Heart right ventricle (tissue), 16 donors: ENCODE data around the gene LAG3. TPM values are rescaled to one million over a fixed set of nuclear protein-coding genes. Genes with fewer than 3 reads are reported as not detected.

Source experiments
- ATAC-seq, 8 donors: fragments of 200-7000 bp; cut with Tn5 transposase; one replicate each; pipeline ENCODE4 v1.9.1; 2020; ENCODE audit warnings: mild to moderate bottlenecking in 8 of 8, moderate library complexity in 8 of 8, moderate number of reproducible peaks in 1 of 8
- DNase-seq, 2 donors: peaks; one replicate each; pipeline ENCODE4 v3.0.0-alpha.2; 2020
- H3K27ac ChIP-seq, 10 donors: fragments of 200-600 bp; sonication (generic) in 2 of 10; one replicate each; pipeline versions ENCODE4 v1.5.0 to v1.8.0; 2020 to 2022; ENCODE audit warnings: mild to moderate bottlenecking in 3 of 10
- H3K27me3 ChIP-seq, 7 donors: fragments of 200-600 bp; one replicate each; pipeline ENCODE4 v1.8.0; 2021 to 2022; ENCODE audit warnings: mild to moderate bottlenecking in 2 of 7
- H3K36me3 ChIP-seq, 9 donors: fragments of 200-600 bp; sonication (generic) in 1 of 9; one replicate each; pipeline versions ENCODE4 v1.5.0 to v1.8.0; 2020 to 2022; ENCODE audit warnings: mild to moderate bottlenecking in 2 of 9
- H3K4me1 ChIP-seq, 9 donors: fragments of 200-600 bp; sonication (generic) in 1 of 9; one replicate each; pipeline versions ENCODE4 v1.5.0 to v1.8.0; 2020 to 2022; ENCODE audit warnings: mild to moderate bottlenecking in 4 of 9
- H3K4me3 ChIP-seq, 10 donors: fragments of 200-600 bp; sonication (generic) in 2 of 10; one replicate each; pipeline versions ENCODE4 v1.5.0 to v1.8.0; 2020 to 2022; ENCODE audit warnings: mild to moderate bottlenecking in 7 of 10, moderate library complexity in 2 of 10
- H3K9me3 ChIP-seq, 11 donors: fragments of 200-600 bp in 10 of 11; sonication (generic) in 2 of 11; one replicate each; pipeline versions ENCODE4 v1.5.0 to v1.8.0; 2013 to 2022; ENCODE audit warnings: mild to moderate bottlenecking in 2 of 11, control low read depth in 1 of 11, moderate library complexity in 1 of 11
- WGBS, 2 donors: extraction: QIAGEN DNeasy Blood & Tissue Kit; methylation state at CpG; one replicate each; pipeline ENCODE4 v1.1.7; 2013; ENCODE audit warnings: inconsistent platforms in 1 of 2; 5-methylcytosine and 5-hydroxymethylcytosine counted together
- intact Hi-C, 10 donors: fragments of 100-400 bp; cut with DNase I; formaldehyde crosslinking; loops; one replicate each; pipeline versions ENCODE4 v1.11.1 to v1.14.2; 2022
- polyA plus RNA-seq, 2 donors: library from polyadenylated mRNA; stranded (reverse); fragments of 200-250 nt; gene quantifications; one replicate each; pipeline ENCODE4 v1.2.3, GENCODE V29; 2013
- total RNA-seq, 10 donors: library from RNA; stranded (reverse); fragmentation: NEBNext Ultra II Directional in 3 of 10; extraction: Animal tissue kit (Norgen Biotek cat#: 25700) in 3 of 10; gene quantifications; one replicate each; pipeline versions ENCODE4 v1.2.1 to v1.2.4, GENCODE V29; 2021 to 2023
- TF ChIP-seq, protein P1 (sequence below), 9 donors: fragments of 200-600 bp; sonication (generic) in 2 of 9; IDR thresholded peaks; one replicate each; pipeline versions ENCODE4 v1.5.0 to v1.8.0; 2021 to 2022; ENCODE audit warnings: antibody characterized with exemption in 9 of 9, mild to moderate bottlenecking in 5 of 9, moderate library complexity in 1 of 9
- donor health status: Arrhythmogenic right ventricular cardiomyopathy.
- donor health status: ischemic (EF 13 %, LVEDD 7.1; RV severe dilation, severe dysfunction).
- donor health status: healthy with polysubstance abuse.
- donor health status: DM: no; HTN: yes; CAD: no.
- donor health status: DM: no; HTN: no; CAD: no.
- donor health status: ischemic (EF 25% LVEDD 6.9; RV normal size, moderate dysfunction).
- donor health status: ischemic (EF 25% LVEDD 5.7; RV mildly dilated, moderate dysfunction).
- donor health status: healthy.
- donor health status: DM: yes; HTN: yes; CAD: no.
- donor health status: Ischemic cardiomyopathy.
- donor health status: ischemic (EF 35%, LVEDD 5.7; RV mildly dilated, moderate dysfunction).
- donor health status: nonischemic (EF 11% LVEDD 7.7; RV severe dilation, severe dysfunction).
- donor health status: DM: yes; HTN: yes; CAD: no.
- donor health status: PGD.
- donor health status: ischemic (EF 29% LVEDD 5.4; RV normal size, mild dysfunction).
- donor health status: nonischemic (EF 23%, LVEDD 6.1; RV moderate dilation, normal function).

LAG3 gene
- total and polyA plus RNA-seq, 12 donors, result 0.13 to 2.1 (median 0.26) TPM; not detected in 2

DNA sequence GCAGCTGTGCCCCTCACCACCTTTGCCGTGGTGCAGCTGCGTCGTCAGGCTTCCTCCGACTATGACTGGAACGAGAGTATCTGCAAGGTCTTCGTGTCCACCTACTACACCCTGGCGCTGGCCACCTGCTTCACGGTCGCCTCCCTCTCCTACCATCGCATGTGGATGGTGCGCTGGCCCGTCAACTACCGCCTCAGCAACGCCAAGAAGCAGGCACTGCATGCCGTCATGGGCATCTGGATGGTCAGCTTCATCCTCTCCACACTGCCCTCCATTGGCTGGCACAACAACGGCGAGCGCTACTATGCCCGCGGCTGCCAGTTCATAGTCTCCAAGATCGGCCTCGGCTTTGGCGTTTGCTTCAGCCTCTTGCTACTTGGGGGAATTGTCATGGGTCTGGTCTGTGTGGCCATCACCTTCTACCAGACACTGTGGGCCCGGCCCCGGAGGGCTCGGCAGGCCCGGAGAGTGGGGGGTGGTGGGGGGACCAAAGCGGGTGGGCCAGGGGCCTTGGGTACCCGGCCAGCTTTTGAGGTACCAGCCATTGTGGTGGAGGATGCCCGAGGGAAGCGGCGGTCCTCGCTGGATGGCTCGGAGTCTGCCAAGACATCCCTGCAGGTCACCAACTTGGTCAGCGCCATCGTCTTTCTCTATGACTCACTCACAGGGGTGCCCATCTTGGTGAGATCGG lies 51.9 kb downstream of the LAG3 start:
- H3K36me3 ChIP-seq, result no peaks in the 10 kb centered on the region
- peaks cover 13 to 63% (median 40%) of the 10 kb centered on the region in 9 donors for H3K4me1 ChIP-seq
- intact Hi-C loops, result loop anchor here in 7 of 10 donors (2.0 to 10.0 kb wide), 8 partner anchors 37 to 209 kb away; partner anchors contain the start of genes MLF2 (in 3 of the 7) and CD4 (in 2 of the 7)
- no peak for ATAC-seq
- H3K9me3 ChIP-seq, result no peaks in the 10 kb centered on the region
- peaks cover 0 to 46% (median 0%) of the 10 kb centered on the region in 7 donors for H3K27me3 ChIP-seq
- no peak overlapping the region for H3K4me3 ChIP-seq
- 85 to 93% methylated on average over 37 of the region's 37 CpGs for WGBS, 2 donors
- no peak for DNase-seq
- TF ChIP-seq, protein P1, sequence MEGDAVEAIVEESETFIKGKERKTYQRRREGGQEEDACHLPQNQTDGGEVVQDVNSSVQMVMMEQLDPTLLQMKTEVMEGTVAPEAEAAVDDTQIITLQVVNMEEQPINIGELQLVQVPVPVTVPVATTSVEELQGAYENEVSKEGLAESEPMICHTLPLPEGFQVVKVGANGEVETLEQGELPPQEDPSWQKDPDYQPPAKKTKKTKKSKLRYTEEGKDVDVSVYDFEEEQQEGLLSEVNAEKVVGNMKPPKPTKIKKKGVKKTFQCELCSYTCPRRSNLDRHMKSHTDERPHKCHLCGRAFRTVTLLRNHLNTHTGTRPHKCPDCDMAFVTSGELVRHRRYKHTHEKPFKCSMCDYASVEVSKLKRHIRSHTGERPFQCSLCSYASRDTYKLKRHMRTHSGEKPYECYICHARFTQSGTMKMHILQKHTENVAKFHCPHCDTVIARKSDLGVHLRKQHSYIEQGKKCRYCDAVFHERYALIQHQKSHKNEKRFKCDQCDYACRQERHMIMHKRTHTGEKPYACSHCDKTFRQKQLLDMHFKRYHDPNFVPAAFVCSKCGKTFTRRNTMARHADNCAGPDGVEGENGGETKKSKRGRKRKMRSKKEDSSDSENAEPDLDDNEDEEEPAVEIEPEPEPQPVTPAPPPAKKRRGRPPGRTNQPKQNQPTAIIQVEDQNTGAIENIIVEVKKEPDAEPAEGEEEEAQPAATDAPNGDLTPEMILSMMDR (IDR thresholded peaks at IDR 0.05), result no peak
- no peak overlapping the region for H3K27ac ChIP-seq

DNA sequence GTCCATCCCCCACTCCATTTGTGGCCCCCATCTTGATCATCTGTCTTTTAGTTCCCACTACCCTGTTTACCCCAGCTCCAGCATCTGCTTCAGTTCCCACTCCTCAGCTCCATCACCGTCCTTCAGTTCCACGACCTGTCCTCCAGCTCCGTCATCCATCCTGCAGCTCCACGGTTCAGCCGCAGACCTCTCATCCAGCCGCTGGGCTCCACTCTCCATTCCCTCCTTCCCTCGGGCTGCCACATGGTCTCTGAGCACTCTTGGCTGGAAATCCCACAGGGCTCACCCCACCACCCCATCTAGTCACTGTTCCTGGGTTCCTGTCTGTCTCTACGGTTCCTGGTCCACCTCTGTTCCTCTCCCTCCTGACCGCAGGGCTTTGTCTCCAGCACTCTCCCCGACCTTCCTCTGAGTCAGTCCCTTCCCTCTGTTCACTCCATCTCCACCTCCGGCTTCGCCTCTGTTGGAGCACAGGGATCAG lies 52.6 kb downstream of the LAG3 start:
- intact Hi-C loops, result loop anchor here (2.0 to 10.0 kb wide), 11 partner anchors 38 to 210 kb away; partner anchors contain the start of genes MLF2 (in 9 of the 10), CD4 (in 2 of the 10) and PTMS (in 1 of the 10)
- TF ChIP-seq, protein P1 (IDR thresholded peaks at IDR 0.05), result no peak
- H3K27me3 ChIP-seq, result peaks cover 0 to 53% (median 0%) of the 10 kb centered on the region in 7 donors
- peak overlapping the region in 4 of 10 donors; percentile 17 to 31 (median 22) for H3K4me3 ChIP-seq
- no peak for DNase-seq
- H3K4me1 ChIP-seq, result peaks cover 15 to 62% (median 45%) of the 10 kb centered on the region in 9 donors
- H3K36me3 ChIP-seq, result no peaks in the 10 kb centered on the region
- no peaks in the 10 kb centered on the region for H3K9me3 ChIP-seq
- H3K27ac ChIP-seq, result peak overlapping the region in 1 of 10 donors; percentile 18
- 45 to 46% methylated on average over 12 of the region's 12 CpGs for WGBS, 2 donors
- no peak for ATAC-seq

DNA sequence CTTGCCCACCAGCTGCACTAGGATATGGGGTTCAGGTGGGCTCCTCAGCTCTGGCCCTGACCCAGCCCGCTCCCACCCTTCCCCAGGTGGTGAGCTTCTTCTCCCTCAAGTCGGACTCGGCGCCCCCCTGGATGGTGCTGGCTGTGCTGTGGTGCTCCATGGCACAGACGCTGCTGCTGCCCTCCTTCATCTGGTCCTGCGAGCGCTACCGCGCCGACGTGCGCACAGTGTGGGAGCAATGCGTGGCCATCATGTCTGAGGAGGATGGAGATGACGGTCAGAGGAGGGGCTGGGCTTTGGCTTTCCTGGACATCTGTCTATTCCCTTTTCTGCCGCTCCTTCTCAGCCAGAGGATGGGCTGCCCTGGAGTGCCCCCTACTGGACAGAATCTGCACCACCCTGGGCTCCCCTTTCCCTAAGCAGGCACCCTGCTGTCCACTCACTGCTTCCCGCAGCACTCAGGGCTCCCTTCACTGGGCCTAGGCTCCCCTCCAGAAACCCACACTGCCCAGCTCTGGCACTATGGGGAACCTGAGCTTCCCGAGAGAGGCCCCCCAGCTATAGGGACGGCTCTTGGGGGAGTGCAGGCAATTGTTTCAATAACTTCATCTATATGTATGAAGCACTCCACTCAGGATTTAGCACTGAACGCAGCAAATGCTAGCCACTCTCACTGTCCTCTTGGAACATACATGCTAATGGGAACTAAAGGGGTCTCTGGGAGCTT lies 53.2 kb downstream of the LAG3 start:
- peak overlapping the region in 1 of 10 donors; percentile 18 for H3K27ac ChIP-seq
- H3K9me3 ChIP-seq, result no peaks in the 10 kb centered on the region
- peak; percentile 54 to 73 (median 62) for ATAC-seq
- H3K4me3 ChIP-seq, result peak overlapping the region in 5 of 10 donors; percentile 17 to 39 (median 25)
- intact Hi-C loops, result loop anchor here (2.0 to 10.0 kb wide), 9 partner anchors 48 to 211 kb away; partner anchors contain the start of genes MLF2 (in 8 of the 10) and PTMS (in 1 of the 10)
- H3K27me3 ChIP-seq, result peaks cover 0 to 59% (median 0%) of the 10 kb centered on the region in 7 donors
- H3K4me1 ChIP-seq, result peaks cover 15 to 65% (median 45%) of the 10 kb centered on the region in 9 donors
- DNase-seq, result peak; percentile 87 to 89
- peaks cover 0 to 6% (median 0%) of the 10 kb centered on the region in 9 donors for H3K36me3 ChIP-seq
- TF ChIP-seq, protein P1 (IDR thresholded peaks at IDR 0.05), result peak; percentile 80 to 97 (median 95)
- 12 to 14% methylated on average over 19 of the region's 19 CpGs for WGBS, 2 donors
